ENCODE measurements around the gene TPP1. TPM values are rescaled to one million over a fixed set of nuclear protein-coding genes. Genes with fewer than 3 reads are reported as not detected.

TPP1 gene
- total and polyA plus RNA-seq, 10 of the 15 experiments (the other 5 are each of a cell fraction or from before 2014, with no cell fraction given) = 7.5 to 64.6 (median 38.3) TPM

GRCh38 chr11:6619004-6619745, at the start of gene TPP1 (continued):
- TF ChIP-seq ZNF687 (IDR thresholded peaks at IDR 0.05) (no peak), POLR2AphosphoS5 (IDR thresholded peaks at IDR 0.05; ENCODE audit: low read length) (peak; percentile 83), SUPT20H (IDR thresholded peaks at IDR 0.05; ENCODE audit: borderline replicate concordance, control insufficient read depth, low read depth, low read length) (no peak), MYC (IDR thresholded peaks at IDR 0.05; ENCODE audit: insufficient read depth, insufficient read length, insufficient replicate concordance, low read length, severe bottlenecking) (no peak), POLR2A (IDR thresholded peaks at IDR 0.05; ENCODE audit: low read depth, low read length) (peak; percentile 76), EGR1 (IDR thresholded peaks at IDR 0.05; ENCODE audit: borderline replicate concordance in 1 of 2, low read depth in 2 of 2, low read length in 2 of 2) (peak in 1 of 2 experiments; percentile 57; a peak in 1 of 3 replicates), IKZF1 (conservative IDR thresholded peaks at IDR 0.05) (peak; percentile 68), BCL11A (IDR thresholded peaks at IDR 0.05; ENCODE audit: low read depth, low read length) (0 out of 2 replicates have a peak, but pooled peaks have one; percentile 12), JUNB (IDR thresholded peaks at IDR 0.05) (peak; percentile 50; the same call in 1 of the 2 replicates), RAD51 (IDR thresholded peaks at IDR 0.05) (peak; percentile 100), ASH2L (IDR thresholded peaks at IDR 0.05; ENCODE audit: borderline replicate concordance, low read depth) (no peak), BRCA1 (IDR thresholded peaks at IDR 0.05; ENCODE audit: low read depth, low read length) (no peak), DPF2 (IDR thresholded peaks at IDR 0.05) (peak; percentile 42; the same call in 1 of the 2 replicates), ATF7 (IDR thresholded peaks at IDR 0.05; ENCODE audit: low read depth) (peak; percentile 81), MEF2A (IDR thresholded peaks at IDR 0.05; ENCODE audit: insufficient read depth, low read depth, low read length) (0 out of 2 replicates have a peak, but pooled peaks have one; percentile 7), NBN (IDR thresholded peaks at IDR 0.05) (peak; percentile 88), MLLT1 (IDR thresholded peaks at IDR 0.05) (no peak), MAX (IDR thresholded peaks at IDR 0.05; ENCODE audit: low read depth, low read length) (peak; percentile 85), SMARCA5 (IDR thresholded peaks at IDR 0.05) (no peak), CHD1 (IDR thresholded peaks at IDR 0.05; ENCODE audit: low read depth, low read length) (0 out of 2 replicates have a peak, but pooled peaks have one; percentile 59), PKNOX1 (IDR thresholded peaks at IDR 0.05) (peak; percentile 51; the same call in 1 of the 2 replicates), CREB1 (IDR thresholded peaks at IDR 0.05; ENCODE audit: low read depth) (peak; percentile 99), HCFC1 (IDR thresholded peaks at IDR 0.05; ENCODE audit: low read length) (peak; percentile 54; the same call in 1 of the 2 replicates), BACH1 (IDR thresholded peaks at IDR 0.05; ENCODE audit: borderline replicate concordance) (0 out of 2 replicates have a peak, but pooled peaks have one; percentile 33), SMAD5 (IDR thresholded peaks at IDR 0.05; ENCODE audit: low read depth) (no peak)

Data from GM12878 (cell line).